Measurements from ENCODE around the gene KIF19. TPM values are rescaled to one million over a fixed set of nuclear protein-coding genes. Genes with fewer than 3 reads are reported as not detected.
"Not testable (repeated sequence)": the region's sequence is repeated elsewhere in the genome, so short reads cannot be mapped to it uniquely, and the experiment has no call there.

KIF19 gene, protein sequence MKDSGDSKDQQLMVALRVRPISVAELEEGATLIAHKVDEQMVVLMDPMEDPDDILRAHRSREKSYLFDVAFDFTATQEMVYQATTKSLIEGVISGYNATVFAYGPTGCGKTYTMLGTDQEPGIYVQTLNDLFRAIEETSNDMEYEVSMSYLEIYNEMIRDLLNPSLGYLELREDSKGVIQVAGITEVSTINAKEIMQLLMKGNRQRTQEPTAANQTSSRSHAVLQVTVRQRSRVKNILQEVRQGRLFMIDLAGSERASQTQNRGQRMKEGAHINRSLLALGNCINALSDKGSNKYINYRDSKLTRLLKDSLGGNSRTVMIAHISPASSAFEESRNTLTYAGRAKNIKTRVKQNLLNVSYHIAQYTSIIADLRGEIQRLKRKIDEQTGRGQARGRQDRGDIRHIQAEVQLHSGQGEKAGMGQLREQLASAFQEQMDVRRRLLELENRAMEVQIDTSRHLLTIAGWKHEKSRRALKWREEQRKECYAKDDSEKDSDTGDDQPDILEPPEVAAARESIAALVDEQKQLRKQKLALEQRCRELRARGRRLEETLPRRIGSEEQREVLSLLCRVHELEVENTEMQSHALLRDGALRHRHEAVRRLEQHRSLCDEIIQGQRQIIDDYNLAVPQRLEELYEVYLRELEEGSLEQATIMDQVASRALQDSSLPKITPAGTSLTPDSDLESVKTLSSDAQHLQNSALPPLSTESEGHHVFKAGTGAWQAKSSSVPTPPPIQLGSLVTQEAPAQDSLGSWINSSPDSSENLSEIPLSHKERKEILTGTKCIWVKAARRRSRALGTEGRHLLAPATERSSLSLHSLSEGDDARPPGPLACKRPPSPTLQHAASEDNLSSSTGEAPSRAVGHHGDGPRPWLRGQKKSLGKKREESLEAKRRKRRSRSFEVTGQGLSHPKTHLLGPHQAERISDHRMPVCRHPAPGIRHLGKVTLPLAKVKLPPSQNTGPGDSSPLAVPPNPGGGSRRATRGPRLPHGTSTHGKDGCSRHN
- total RNA-seq (2014; rRNA removed; shearing (Covaris generic)): 2.4 and 2.5 TPM in 2 replicates

- DNase-seq (ENCODE audit: low spot score): no peak
Observed at GRCh38 chr17:74325743-74326379, at the start of gene KIF19. Gene KIF19 (plus strand): TSS chr17:74326226. CDS start chr17:74326350, 124 bp downstream.

DNA sequence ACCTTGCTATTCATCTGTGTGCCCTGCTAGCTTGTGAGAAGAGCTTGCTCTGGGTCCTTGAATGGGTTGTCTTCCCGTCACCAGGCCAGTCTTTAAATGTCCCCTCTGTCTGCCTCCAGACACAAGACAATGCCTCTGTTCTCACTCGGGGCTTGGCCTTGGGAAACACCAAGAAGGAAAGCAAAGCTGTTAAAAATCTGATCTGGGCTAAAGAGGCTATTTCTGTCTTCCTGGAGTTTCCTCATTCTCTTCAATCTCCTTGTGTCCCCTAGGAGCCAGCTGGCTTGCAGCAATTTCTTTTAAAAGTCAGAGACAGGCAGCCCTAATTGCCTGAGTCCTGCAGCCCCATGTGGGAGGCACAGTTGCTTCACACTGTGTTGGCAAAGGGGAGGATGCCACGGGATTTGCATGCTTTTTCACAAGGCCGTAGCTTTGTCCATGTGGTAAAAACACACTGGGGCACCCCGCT lies 49.5 kb upstream of the KIF19 start:
- DNase-seq (ENCODE audit: low spot score): no peak

DNA sequence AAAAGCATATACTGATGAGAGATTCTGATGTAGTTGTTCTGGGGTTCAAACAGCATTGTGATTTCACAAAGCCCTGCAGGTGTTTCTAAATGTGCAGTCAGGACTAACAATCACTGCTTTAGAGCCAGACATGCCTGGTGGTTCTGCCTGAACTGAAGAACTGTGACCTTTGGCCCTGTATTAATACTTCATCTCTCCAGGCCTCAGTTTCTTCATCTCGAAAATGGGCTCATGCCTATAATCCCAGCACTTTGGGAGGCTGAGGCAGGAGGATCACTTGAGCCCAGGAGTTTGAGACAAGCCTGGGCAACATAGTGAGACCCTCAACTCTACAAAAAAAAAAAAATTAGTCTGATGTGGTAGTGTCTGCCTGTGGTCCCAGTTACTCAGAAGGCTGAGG lies 48.1 kb upstream of the KIF19 start:
- DNase-seq (ENCODE audit: low spot score): no peak

- not testable (repeated sequence) for DNase-seq (ENCODE audit: low spot score)
Observed at GRCh38 chr17:74279617-74280016, 46.4 kb upstream of the KIF19 start.

GRCh38 chr17:74280093-74280513 lies 45.9 kb upstream of the KIF19 start:
- no peak for DNase-seq (ENCODE audit: low spot score)

GRCh38 chr17:74281799-74282198 lies 44.2 kb upstream of the KIF19 start:
- DNase-seq (ENCODE audit: low spot score): no peak

- DNase-seq (ENCODE audit: low spot score): not testable (repeated sequence)
Observed at GRCh38 chr17:74282274-74282586, 43.8 kb upstream of the KIF19 start.

DNA sequence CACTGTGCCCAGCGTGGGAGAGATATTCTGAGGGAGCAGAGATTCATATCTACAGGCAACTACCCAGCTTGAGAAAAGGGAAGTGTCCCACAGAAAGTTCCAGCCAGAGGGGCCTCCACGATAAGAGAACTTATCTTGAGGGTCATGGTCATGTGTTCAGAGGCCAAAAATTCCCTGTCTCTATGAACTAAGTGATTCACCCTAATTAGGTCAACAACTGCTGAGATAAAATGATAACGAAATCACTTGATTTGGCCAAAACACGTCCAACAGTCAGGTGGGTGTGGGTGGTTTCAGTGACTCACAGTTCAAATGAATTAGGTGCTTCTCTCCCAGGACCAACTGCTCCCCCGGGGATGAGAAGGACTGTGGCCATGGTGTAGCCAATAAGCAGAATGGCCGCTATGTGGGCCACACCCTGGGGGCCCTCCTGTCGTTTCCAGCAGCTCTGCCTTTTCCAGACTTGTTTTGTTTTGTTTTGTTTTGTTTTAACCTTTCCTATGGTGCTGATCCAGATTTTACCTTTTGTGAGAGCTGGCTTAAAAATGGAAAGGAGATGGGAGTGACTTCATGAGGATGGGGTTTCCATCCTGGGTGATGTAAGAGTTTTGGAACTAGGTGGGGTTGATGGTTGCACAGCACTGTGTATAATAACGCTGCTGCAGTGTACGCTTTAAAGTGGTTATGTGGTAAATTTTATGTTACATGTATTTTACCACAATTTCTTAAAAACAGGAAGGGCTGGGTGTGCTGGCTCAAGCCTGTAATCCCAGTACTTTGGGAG lies 43.2 kb upstream of the KIF19 start:
- DNase-seq (ENCODE audit: low spot score): no peak

DNA sequence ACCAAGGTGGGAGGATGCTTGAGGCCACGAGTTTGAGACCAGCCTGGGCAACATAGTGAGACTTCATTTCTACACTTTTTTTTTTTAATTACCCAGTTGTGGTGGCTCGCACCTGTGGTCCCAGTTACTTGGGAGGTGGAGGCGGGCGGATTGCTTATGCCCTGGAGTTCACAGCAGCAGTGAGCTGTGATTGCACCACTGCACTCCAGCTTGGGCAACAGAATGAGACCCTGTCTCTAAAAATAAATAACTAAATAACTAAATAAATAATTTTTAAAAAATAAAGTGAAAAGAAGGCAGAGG lies 42.7 kb upstream of the KIF19 start:
- no peak for DNase-seq (ENCODE audit: low spot score)

DNA sequence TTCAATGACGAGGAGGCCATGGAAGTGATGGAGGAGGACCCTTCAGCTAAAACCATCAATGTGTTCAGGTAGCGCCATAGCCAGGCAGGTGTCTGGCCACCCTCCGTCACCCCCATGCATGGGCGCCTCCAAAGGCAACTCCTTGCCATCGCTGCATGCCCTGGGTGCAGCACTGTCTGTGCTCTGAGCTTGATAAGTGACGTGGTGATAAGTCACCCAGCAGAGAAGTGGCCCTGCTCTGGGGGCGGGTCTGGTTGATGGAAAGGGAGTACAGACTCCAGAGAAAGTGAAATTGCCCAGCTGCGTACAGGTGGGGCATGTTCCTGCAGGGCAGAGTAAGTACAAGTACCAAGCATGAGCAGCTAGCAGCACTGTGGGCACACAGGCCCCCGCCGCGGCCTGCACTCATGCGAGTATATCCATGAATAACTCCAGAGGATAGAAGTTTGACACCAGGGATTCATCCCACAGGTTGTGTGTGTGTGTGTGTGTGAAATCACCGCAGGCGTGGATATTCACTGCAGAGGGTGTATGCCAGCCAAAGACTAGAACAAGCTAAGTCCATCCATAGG lies 38.9 kb upstream of the KIF19 start:
- no peak for DNase-seq (ENCODE audit: low spot score)

DNA sequence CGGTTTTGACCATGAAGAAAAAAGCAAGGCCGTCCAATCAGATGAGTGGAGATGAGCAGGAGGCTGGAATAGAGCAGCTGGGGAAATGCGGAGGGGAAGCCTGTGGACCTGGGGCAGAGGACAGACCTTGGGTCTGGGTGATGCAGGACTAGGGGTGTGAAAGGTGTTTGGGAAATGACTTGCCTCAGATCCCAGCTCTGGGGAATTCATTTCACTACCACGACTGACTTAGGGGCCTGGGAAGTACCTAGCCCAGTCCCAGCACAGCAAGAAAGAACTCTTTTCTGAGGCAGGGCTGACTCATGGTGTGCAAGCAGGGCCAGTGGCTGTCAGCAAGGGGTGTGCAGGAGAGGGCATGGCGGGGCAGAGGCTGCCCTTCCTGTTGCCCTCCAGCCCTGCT lies 37.2 kb upstream of the KIF19 start:
- DNase-seq (ENCODE audit: low spot score): no peak

DNA sequence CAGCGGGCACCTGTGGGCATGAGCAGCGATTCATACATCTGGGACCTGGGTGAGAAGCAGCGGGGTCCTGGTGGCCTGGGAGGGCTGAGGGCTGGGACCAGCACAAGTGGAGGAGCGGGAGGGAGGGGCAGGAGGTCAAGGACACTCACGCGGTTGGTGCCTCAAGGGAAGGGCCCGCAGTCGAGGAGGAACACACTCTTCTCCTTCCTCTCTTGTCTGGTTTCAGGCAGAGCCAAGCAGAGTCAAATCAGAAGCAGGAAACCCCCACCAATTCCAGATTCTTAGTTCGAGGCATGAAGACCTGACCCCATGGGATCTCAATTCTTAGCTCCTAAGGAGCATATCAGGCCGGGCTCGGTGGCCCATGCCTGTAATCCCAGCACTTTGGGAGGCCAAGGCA lies 36.3 kb upstream of the KIF19 start:
- no peak for DNase-seq (ENCODE audit: low spot score)

DNA sequence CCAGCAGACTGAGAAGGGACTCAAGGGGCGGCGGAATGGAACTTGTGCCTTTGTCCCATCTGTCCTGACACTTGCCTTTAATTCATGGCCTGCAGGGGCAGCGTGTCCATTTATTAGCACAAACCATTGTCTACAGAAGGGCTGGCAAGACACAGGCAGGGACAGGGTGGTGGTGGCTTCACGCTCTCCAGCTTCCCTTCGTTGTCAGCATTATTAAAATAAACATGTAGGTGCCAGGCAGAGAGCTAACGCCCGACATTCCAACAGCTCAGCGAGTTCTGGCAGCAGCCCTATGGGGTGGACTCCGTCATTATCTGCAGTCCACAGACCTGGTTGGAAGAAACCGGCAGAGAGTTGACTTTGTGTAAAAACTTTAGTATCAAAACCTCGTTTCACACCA lies 35.7 kb upstream of the KIF19 start:
- no peak for DNase-seq (ENCODE audit: low spot score)

DNA sequence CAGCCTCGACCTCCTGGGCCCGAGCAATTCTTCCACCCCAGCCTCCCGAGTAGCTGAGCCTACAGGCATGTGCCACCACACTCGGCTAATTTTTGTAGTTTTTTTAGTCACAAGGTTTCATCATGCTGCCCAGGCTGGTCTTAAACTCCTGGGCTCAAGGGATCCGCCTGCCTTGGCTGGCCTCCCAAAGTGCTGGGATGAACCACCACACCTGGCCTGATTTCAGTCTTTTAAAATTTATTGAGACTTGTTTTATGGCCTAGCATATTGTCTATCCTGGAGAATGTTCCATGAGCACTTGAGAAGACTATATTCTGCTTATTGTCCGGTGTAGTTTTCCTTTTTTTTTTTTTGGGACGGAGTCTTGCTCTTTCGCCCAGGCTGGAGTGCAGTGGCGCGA lies 33.5 kb upstream of the KIF19 start:
- no peak for DNase-seq (ENCODE audit: low spot score)

DNA sequence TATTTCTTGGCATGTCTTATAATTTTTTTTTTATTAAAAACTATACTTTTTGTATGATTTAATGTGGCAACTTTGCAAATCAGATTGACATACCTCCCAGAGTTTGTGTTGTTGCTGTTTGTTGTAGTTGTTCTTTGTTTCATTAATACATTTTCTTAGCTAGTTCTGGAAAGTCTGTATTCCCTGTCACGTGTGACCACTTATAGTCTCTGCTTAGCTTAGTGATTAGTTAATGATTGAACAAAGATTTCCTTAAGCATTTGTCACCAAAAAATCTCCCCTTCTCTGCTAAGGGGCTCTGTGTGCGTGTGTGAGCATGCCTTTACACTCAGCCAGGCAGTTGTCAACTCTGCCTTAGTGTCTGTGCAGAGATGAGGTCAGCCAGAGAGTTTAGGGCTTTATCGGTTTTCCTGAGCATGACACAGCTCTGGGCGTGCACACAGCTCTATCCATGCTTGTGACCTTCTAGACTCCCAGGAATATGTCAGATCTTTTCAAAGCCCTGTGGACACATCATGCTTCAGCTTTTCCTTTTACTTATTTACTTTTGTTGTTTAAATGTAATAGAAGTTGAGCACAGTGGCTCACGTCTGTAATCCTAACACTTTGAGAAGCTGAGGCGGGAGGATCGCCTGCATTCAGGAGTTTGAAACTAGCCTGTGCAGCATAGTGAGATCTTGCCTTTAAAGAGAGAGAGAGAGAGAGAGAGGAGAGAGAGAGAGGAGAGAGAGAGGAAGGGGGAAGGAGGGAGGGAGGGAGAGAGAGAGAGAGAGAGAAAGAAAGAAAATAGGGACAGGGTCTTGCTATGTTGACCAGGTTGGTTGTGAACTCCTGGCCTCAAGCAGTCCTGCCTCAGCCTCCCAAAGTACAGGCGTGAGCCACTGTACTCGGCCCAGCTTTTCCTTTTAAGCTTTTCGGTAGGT lies 30.1 kb upstream of the KIF19 start:
- DNase-seq (ENCODE audit: low spot score): no peak

- peak; percentile 58 for DNase-seq (ENCODE audit: low spot score)
Observed at GRCh38 chr17:74296548-74296936, 29.5 kb upstream of the KIF19 start.

DNA sequence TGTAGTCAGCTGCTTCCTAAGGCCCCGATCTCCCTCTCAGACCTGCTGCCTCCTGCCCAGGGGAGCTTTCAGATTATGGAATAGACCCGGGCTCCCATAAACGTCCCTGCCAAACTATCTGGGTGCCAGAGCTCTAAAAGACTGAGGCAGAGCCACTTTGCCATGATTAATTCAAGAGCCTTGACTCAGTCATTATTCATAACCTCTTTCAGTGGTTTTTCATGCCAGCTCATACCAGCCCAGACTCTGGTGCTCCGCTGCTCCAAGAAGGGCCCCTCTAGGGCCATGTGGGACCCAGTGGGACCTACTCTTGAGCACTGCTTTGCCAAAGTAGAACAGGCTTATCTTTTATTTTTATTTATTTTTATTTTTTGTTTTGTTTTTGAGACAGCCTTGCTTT lies 28.1 kb upstream of the KIF19 start:
- DNase-seq (ENCODE audit: low spot score): no peak

GRCh38 chr17:74298778-74299177 lies 27.2 kb upstream of the KIF19 start:
- DNase-seq (ENCODE audit: low spot score): no peak

GRCh38 chr17:74299226-74300009 lies 26.6 kb upstream of the KIF19 start:
- DNase-seq (ENCODE audit: low spot score): no peak
